ENCODE data around the gene CEP295NL.
A peak's percentile ranks its signal among the peaks of the same experiment; 100 is the strongest.

The CEP295NL gene

GRCh38 chr17:78847052-78847451 lies 55.9 kb downstream of the CEP295NL start:
- no peak overlapping the region for H3K27ac ChIP-seq
- no peak overlapping the region for H3K4me3 ChIP-seq

DNA sequence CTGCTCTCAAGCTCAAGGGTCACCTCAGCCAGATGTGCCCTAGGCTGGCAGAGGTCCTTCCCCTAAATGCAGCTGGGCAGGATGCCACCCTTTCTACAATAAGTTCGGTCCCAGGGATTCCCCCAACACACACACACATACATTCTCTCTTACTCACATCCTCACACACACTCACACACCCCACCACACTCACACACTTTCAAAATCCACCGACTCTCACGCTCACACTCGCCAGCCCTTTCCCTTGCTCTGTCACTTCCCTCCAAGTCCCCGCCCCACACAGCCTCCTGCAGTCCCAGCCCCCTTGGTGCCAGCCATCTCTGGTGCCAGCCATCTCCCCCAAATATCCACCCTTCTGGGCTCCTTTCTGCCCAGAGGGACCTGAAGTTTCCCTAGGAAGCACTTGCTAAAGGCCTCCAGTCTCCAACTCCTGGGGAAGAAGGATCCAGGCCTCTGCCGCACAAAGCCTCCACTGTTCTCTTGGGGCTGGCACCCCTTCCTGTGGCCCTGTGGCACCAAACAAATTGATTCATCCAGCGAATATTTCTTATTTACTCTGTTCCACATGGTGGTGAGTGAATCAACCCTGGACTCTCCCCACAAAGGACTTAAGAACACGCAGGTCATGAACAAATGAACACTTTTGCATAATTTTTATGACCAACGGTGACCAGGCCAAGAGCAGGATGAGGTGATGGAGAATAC lies 58.5 kb downstream of the CEP295NL start:
- Histone ChIP-seq H3K27ac (no peak overlapping the region), H3K4me3 (no peak overlapping the region)

GRCh38 chr17:78842881-78843565 lies 60.0 kb downstream of the CEP295NL start:
- Histone ChIP-seq H3K4me3 (no peak overlapping the region), H3K27ac (no peak overlapping the region)

DNA sequence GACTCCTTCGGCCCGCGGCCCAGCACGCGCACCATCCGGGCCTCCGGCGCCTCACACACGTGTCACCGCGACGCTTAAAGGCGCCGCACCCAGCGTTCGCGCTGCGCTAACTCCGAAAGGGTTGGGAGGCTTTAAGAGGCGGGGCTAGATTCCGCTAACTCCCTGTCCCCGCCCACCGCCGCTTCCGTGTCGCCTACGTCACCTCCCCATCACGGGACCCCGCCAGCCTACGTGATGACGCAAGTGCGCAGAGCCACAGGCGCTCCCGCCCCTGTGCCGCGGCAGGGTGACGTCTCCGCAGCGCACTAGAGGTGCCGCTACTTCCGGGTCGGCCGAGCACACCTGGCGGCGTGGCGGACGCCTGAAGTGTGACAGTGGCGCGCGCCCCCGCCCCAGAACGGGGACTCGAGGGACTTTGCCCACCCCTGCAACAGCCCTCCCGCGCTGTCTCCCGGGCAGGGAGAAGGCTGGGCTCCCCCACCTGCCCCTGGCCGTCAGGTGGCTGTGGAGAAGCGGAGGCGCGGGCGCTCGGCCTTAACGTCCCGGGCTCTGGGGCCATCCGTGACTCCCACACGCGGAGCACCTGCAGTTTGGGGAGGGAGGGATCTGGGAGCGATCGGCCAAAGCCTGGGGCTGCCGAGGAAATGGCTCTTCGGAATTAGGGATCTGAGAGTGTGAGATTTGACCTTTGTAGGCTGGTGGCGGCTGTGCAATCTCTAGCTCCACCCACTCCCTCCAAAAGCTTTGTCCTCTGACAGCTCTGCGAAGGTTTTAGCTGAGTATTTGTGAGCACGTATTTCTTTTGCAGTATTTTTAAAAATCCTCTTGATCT lies 62.0 kb downstream of the CEP295NL start, which contains the start of gene USP36:
Gene USP36 (minus strand): TSS at position 35 of the 832 bp plus-strand sequence. CDS start 4,451 bp downstream, outside the sequence.
- H3K4me3 ChIP-seq: peak within 1 kb of the TSS; percentile 72 to 99 (median 86)

More for the DNA sequence above, 62.0 kb downstream of the CEP295NL start, which contains the start of gene USP36:
- peak within 1 kb of the TSS; percentile 90 to 100 (median 98) for H3K27ac ChIP-seq
